HG03175 (cell line): ENCODE results near the gene R3HDM1.
"Not testable (repeated sequence)": the region's sequence is repeated elsewhere in the genome, so short reads cannot be mapped to it uniquely, and the experiment has no call there.

Experiments
- ATAC-seq: cut with Tn5 transposase; IDR thresholded peaks from one replicate; pipeline ENCODE4 v1.9.1; 2021; ENCODE audit warnings: mild to moderate bottlenecking, moderate library complexity; ENCODE audit not compliant: unreplicated experiment

The R3HDM1 gene

DNA sequence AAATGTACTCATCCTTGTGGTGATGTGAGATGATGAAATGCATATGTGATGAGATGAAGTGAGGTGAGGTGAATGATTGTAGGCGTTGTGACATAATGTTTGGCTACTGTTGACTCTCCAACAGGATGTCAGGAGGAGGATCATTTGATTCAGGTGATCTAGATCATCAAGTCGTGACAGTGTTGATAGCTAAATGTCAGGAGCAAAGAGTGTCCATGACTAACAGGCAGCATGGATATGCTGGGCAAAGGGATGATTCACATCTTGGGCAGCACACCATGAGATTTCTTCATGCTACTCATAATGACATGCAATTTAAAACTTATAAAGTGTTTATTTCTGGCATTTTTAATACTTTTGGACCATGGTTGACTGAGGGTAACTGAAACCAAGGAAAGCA, 170.2 kb downstream of the R3HDM1 start:
- no peak for ATAC-seq

DNA sequence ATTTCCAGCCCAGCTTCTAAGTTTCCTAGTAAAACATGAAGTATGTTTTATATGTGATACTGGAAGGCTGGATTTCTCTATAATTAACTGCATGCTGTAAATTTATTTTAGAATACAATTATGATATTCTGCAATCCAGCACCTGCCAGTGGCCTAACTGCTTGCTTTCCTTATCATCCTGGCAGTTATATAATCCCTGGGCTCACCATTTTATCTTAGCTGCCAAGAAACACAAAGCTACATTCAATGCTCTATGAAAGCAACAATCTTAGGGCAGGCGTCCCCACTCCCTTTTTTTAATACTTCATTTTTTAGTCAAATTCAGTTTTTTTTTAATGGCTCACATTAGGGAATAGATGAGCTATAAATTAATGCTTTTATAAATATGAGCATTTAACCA, 172.0 kb downstream of the R3HDM1 start:
- no peak for ATAC-seq

DNA sequence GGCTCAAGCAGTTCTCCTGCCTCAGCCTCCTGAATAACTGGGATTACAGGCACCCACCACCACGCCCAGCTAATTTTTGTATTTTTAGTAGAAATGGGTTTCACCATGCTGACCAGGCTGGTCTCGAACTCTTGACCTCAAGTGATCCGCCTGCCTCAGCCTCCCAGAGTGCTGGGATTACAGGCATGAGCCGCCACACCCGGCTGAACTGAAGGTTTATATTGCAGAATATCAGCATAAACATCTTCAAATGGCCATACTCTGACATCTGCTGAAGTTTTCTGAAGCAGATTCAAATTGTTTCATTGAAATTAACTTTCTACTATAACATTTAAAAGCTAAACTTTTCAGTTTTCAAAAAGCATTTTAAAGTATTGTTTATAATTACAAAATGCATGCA, 172.8 kb downstream of the R3HDM1 start:
- not testable (repeated sequence) for ATAC-seq

DNA sequence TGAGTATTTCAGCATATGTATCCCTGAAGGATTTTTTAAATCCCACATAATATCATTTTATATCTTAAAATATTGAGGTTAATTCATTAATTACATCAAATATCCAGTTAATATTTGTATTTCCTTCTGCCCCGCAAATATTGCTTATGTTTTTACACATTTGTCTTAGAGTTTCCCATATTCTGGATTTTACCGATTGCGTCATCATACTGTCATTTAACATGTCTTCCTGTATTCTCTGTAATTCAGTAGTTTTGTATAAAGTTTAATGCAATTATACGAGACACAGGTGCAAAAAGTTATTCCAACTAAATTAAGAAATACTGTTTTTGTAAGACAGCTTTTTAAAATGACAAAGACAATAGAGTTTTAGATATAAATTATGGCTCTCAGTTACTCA, 176.9 kb downstream of the R3HDM1 start:
- no peak for ATAC-seq

DNA sequence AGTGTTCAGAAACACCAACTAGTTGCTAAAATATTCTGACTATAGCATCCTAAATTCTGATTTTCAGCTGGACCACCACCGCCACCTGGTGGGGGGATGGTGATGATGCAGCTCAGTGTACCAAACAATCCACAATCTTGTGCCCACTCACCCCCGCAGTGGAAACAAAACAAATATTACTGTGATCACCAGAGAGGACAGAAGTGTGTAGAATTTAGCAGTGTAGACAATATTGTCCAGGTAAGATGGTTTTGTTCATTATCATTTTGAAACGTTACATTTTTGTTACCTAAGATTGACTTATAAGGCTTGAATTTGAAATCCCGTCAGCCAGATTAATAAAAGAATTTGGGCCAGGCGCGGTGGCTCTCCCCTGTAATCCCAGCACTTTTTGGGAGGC, 178.7 kb downstream of the R3HDM1 start:
- no peak for ATAC-seq

DNA sequence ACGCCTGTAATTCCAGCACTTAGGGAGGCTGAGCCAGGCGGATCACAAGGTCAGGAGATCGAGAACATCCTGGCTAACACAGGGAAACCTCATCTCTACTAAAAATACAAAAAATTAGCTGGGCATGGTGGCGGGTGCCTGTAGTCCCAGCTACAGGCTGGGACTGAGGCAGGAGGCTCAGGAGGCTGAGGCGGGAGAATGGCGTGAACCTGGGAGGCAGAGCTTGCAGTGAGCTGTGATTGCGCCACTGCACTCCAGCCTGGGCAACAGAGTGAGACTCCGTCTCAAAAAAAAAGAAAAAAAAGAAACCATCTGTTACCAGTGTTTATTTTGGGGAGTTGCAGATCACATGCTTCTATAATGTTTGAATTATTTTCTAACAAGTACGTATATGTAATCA, 183.8 kb downstream of the R3HDM1 start:
- ATAC-seq = not testable (repeated sequence)

DNA sequence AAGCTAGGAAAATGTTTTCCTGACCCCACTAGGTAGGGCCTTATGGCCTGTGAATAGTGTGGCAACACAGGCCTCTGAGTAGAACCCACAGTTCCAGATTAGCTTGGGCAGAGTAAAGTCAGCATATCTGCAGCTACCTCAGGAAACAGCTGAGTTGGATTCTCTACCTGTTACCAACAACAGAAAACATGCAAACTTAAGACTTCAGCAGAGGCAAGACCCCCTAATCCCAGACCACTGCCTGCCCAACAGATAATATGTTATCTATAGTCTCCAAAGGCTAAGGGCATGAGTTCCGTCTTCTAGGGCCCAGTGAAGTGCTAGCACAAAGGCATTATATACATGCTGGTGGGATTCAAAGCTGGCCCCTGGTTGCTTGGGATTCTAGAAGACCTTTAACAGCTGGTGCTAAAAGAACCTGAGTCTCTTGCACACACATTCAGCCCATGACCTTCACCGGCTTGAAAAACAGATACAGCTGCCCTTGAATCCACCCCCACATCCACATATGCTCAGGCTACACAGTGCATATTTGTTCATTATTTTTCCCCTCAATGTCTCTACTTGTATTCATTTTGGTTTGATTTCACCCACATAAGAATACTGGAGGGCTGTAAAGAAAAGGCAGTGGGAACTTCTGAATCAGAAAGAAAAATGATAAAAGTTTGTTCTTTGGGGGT, 196.9 kb downstream of the R3HDM1 start:
- no peak for ATAC-seq

DNA sequence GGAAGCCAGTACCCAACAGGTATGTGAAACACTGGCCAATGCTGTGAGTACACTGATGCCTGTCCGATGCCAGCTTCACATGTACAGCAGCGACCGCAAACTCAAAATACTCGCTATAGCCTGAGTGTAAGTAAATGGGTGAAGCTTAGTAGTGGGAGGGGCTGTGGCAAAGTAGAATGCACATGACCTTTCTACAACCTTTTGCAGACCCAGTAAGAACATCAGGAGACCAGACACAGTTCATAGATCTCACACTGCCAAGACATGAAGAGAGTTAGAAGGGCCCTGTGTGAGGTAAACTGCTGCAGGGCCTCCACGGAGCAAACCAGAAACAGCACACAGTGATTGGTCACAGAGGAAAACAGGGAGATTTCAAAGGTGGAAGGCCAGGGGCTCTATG, 201.3 kb downstream of the R3HDM1 start:
- no peak for ATAC-seq

DNA sequence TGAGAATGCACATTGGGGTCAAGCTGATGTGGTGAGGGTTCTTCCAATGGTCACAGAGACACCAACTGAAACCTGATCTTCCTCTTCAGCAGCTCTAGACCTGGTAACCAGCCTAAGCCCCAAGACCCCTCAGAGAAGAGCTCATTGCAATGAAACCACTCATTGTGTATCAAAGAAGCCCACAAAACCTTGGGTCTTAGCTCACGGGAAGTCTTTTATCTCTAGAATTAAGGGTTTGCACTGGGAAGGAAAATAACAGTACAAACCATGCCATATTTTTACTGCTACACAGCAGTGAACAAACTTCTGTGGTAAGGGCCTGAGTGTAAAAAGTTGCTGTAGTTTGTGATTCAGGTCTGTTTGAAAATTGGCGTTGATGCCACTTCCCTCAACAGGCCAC, 201.8 kb downstream of the R3HDM1 start:
- no peak for ATAC-seq

DNA sequence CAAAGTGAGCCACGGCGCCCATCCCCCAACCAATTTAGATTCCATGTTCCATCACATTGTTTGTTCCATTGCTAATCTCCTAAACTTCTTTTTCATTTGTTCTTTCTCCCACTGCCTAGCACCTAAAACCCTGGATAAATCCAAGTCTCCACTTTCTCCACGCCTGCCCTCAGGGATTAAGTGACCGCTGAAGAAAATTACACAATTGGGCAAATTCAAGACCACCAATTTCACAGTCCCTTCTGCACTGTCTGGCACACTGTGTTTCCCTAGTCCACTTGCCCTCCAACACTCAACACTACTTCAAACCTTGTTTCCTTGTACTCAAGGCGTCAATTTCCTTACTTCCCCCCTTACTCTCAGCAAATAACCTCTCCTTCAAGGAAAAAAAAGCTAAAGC, 205.3 kb downstream of the R3HDM1 start:
- ATAC-seq = no peak

DNA sequence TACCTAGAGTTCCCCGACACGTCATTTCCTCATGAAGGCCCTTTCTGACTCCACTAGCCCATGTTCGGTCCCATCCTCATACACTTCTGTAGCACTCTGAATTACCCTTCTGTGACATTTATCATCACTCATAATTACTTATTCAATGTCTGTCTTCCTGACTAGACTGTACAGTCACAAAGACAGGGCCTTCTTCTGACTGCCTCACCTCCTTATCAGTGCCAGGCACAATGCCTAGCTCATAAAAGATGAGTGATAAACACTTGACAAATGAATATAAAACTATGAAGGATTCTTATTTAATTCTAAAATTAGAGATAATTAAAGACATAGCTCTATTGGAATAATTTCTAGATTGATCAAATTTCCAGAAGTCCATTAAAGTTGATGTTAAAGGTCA, 208.9 kb downstream of the R3HDM1 start:
- ATAC-seq = no peak

DNA sequence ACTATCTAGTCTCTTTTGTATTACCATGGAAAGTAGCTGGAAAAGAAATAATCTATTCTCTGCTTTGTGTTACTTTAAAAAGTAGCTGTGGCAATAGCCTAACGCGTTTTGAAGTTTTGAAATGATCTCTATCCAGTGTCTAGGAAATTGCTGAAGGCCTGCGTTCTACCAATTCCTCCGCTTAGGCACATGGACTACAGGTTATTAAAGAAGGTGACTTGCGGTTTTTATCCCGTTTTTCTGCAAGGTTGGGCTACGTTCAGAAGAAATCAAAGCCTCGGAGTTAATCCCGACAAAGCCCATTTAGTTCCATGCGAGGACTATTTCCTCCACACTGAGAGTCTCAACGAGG, 209.7 kb downstream of the R3HDM1 start:
- ATAC-seq = no peak

DNA sequence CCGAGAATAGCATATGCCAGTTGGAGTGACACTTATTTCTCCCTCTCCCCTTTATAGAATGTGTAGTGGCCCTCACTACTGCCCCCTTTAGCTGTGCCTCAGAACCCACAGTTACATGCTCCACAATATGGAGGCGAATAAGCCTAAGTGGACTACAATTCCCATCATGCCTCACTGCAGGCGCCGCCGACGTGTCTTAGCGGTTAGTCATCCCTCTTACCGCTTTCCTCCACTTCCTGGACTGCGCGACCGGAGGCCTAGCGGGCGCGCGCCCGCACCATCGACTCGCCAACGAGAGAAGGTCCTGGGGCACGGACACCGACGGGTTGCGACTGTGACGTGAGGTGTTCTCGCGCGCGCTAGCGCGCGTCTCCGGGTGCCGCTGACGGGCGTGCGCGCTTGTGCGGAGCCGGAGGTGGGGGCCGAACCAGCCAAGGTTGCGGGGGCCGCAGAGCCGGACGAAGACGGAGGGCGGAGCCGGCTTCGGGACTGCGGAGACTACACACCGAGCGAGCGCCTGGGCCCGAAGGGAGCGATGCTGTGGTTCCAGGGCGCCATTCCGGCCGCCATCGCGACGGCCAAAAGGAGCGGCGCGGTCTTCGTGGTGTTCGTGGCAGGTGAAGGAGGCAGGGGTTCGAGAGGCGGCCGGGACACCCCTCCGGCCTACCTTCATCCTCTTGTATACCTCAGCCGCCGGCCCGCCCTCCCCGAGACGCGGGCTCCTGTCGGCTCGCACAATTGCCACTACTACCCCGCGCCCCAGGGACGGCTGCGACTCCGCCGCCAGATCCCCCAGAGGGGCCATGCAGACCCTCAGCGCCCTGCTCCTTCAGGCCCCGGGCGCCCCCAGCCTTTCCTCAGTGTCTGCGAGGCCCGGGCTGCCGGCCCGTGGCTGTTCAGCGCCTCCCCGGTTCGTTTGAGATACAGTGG, 210.4 kb downstream of the R3HDM1 start, which contains the start of gene UBXN4:
Gene UBXN4 (plus strand): TSS at position 461 of the 930 bp plus-strand sequence. CDS start 75 bp downstream, at position 536.
- peak; percentile 90 for ATAC-seq

DNA sequence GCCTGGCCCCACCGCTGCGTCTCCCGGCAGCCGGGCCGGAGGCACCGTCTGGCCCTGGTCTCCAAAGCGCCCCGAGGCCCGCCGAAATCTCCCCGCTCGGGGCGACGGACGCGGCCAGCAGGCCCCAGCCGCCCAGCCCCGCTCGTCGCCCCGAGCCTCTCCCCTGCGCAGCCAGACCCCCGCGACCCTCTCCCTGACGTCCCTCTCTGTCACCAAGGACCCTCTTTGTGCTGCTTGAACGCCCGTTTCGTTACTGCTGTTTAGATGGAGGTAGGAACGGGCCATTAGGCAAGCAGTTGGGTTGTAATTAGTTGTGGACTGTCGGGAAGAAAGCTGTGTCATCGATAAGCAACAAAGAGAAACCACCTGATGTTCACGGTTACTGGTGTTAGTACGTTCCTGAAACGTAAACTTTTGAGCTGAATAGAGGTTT, 211.1 kb downstream of the R3HDM1 start:
- ATAC-seq = peak; percentile 18

DNA sequence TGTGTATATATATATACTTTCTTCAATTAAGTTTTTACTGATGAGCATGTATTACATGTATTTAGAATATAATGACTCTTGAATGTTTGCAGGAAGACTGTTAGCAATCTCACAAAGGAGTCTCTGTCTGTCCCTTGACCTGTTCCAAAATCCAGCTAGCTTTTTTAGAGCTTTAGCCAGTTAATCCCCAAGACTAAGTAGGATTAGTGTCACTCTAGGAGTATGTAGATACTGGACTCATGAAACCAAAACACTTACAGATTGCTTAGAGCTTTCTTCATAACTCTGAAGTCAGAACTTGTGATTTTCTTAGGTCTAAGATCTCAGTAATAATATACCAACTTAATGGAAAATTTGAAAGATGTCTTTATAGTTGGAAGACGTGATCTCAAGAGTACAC, 212.6 kb downstream of the R3HDM1 start:
- ATAC-seq = no peak

DNA sequence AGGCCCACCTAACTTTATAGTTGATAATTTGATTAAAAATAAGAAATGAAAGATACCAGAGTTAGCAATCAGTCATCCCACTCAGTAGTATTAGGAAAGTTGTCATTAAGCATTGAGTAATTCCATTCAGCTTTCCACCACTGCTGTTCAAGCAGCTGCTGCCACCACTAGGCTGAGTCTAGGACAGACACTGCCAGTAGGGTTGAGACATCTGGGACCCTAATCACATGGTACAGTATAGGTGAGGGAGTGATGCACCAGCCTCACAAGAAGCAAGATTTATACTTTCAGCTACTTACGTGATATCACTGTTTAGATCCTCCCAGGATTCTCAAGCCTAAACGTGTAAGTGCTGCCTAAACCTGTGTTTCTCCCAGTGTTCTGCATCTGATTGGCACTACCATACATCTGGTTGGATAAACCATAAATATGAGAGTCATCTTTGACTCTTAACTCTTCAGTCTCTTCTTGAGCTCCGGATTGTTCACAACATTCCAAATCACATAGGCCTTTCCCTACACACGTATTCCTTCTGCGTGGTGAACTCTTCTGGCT, 213.6 kb downstream of the R3HDM1 start:
- ATAC-seq = no peak

DNA sequence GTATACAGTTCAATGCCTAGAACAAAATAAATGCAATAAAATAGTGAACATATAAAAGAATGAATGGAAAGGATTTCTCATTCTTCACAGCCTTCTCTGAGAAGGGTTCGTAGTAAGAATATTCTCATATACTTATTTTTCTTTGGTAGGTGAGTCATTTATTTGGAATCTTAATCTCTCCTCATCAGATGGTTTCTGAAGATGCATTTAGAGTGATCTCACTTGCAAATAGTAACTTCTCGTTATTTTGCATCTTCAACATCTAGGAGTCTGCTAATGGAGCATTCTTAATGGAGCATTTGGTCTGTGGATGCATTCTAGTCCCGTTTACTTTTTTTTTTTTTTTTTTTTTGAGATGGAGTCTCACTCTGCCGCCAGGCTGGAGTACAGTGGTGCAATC, 214.3 kb downstream of the R3HDM1 start:
- ATAC-seq = no peak

DNA sequence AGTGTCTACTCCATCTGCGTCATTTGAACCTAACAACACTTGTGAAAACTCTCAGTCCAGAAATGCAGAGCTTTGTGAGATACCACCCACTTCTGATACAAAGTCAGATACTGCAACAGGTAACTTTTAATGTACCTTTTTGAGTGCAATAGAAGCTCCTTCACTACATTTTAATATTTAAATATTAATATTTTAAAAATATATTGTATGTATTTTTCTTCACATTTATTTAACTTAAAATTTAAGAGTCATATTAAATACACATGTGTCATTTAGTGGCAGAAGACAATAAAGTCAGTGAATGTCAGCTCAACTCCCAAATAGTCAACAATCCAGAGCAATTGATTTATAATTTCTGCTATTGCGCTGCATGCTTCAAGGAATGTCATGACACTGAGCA, 224.3 kb downstream of the R3HDM1 start:
- no peak for ATAC-seq

DNA sequence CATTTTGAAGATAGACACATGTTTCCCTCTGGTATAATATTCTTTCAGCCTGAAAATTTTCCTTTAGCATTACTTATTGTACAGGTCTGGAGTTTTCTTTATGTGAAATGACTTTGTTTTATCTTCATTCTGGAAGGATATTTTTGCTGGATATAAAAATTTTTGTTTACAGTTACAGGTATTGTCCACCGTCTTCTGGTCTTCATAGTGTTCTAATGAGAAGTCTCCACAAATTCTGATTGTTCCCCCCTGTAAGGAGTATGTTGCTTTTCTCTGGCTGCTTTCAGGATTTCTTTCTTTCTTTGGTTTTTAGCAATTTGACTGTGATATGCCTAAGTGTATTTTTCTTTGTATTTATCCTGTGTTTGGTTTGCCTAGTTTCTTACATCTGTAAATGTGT, 225.4 kb downstream of the R3HDM1 start:
- no peak for ATAC-seq

DNA sequence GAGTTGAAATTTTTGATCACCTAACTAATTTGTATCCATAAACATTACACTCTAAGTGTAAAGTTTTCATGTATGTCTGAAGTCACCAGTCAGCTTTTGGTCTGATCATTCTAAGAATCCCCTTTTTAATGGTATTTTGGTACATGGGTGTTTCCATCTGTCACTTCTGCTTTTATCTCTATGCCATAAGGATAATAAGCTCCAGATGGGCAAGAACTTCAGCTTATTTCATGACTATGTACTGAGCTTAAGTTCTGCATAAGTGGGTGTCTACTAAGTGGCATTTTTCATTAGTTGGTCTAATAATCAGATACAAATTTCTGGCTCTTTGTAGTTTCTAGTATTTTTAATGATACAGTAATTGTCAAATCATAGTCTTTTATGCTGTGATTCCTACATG, 230.7 kb downstream of the R3HDM1 start:
- ATAC-seq = no peak

DNA sequence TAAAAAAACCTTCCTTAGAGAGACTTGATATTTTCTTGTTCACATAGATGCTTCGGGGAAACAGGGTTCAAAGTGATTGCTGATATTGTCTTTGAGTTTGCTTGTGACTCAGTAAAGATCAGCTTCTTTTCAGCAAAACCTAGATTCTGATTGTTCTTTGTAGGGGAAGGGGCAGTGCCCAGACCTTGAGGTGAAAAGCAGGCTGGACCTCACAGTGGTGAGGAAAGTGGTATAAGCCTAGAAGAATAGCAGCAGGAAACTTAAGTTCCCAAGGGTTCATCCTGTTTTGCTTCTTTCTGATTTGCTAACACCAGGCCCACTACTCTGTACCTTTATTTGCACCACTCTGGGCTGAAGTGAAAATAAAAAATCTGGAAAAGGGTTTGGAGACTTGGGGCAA, 231.2 kb downstream of the R3HDM1 start:
- ATAC-seq = no peak

DNA sequence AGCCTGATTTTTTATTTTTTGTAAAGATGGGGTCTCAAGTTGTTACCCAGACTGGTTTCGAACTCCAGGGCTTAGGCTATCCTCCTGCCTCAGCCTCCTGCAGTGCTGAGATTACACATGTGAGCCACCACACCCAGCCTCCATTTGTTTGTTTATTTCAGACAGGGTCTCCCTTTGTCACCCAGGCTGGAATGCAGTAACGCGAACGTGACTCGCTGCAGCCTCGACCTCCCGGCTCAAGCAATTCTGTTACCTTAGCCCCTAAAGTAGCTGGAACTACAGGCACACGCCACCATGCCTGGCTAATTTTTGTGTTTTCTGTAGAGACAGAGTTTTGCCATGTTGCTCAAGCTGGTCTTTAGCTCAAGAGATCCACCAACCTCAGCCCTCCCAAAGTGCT, 237.6 kb downstream of the R3HDM1 start:
- ATAC-seq = no peak
